Medulla oblongata (tissue), 1 donor: ENCODE measurements around the gene NAA16.

Experiments
- DNase-seq: peaks from one replicate; pipeline ENCODE4 v3.0.0-alpha.2; 2015; ENCODE audit errors: extremely low spot score

Gene NAA16

GRCh38 chr13:41304551-41304950, 6.5 kb upstream of the NAA16 start:
- no peak for DNase-seq

- no peak for DNase-seq
Observed at GRCh38 chr13:41306271-41307145, 4.6 kb upstream of the NAA16 start.

- no peak for DNase-seq
Observed at GRCh38 chr13:41307884-41308640, 3.0 kb upstream of the NAA16 start.

- peak; percentile 58 for DNase-seq
Observed at GRCh38 chr13:41311406-41312175, 524 bp downstream of the NAA16 start.

GRCh38 chr13:41312176-41312500, 1.1 kb downstream of the NAA16 start:
- DNase-seq: peak; percentile 46

GRCh38 chr13:41313117-41313516, 2.0 kb downstream of the NAA16 start:
- no peak for DNase-seq

- DNase-seq: no peak
Observed at GRCh38 chr13:41313659-41314197, 2.7 kb downstream of the NAA16 start.

- DNase-seq: no peak
Observed at GRCh38 chr13:41315443-41316047, 4.5 kb downstream of the NAA16 start.

- DNase-seq: no peak
Observed at GRCh38 chr13:41317243-41317642, 6.2 kb downstream of the NAA16 start.

GRCh38 chr13:41325752-41326151, 14.7 kb downstream of the NAA16 start:
- no peak for DNase-seq

GRCh38 chr13:41326661-41327060, 15.6 kb downstream of the NAA16 start:
- no peak for DNase-seq

- DNase-seq: no peak
Observed at GRCh38 chr13:41327994-41328790, 17.1 kb downstream of the NAA16 start.

- DNase-seq: no peak
Observed at GRCh38 chr13:41332829-41333228, 21.8 kb downstream of the NAA16 start.

GRCh38 chr13:41334810-41335209, 23.7 kb downstream of the NAA16 start:
- DNase-seq: no peak

- no peak for DNase-seq
Observed at GRCh38 chr13:41344358-41344757, 33.3 kb downstream of the NAA16 start.

- no peak for DNase-seq
Observed at GRCh38 chr13:41345165-41345913, 34.3 kb downstream of the NAA16 start.

- DNase-seq: no peak
Observed at GRCh38 chr13:41345914-41346589, 35.0 kb downstream of the NAA16 start.

GRCh38 chr13:41352935-41353840, 42.1 kb downstream of the NAA16 start:
- DNase-seq: peak; percentile 67
